Muscle of back (tissue), 11 donors: Measurements from ENCODE around the gene PEX1. TPM values are rescaled to one million over a fixed set of nuclear protein-coding genes. Genes with fewer than 3 reads are reported as not detected.
"Not testable (repeated sequence)": the region's sequence is repeated elsewhere in the genome, so short reads cannot be mapped to it uniquely, and the experiment has no call there.

Experiments
- DNase-seq, 3 donors: peaks; one replicate each; pipeline versions ENCODE4 v3.0.0 to v3.0.0-alpha.2; 2013
- polyA plus RNA-seq, 10 donors: library from polyadenylated mRNA; unstranded; fragments of 120-200 nt; gene quantifications; one replicate each; pipeline ENCODE4 v1.2.1, GENCODE V29; 2013; ENCODE audit not compliant: insufficient read length in 10 of 10

Gene PEX1
- polyA plus RNA-seq, 10 donors: 12.2 to 31.3 (median 18.3) TPM

DNA sequence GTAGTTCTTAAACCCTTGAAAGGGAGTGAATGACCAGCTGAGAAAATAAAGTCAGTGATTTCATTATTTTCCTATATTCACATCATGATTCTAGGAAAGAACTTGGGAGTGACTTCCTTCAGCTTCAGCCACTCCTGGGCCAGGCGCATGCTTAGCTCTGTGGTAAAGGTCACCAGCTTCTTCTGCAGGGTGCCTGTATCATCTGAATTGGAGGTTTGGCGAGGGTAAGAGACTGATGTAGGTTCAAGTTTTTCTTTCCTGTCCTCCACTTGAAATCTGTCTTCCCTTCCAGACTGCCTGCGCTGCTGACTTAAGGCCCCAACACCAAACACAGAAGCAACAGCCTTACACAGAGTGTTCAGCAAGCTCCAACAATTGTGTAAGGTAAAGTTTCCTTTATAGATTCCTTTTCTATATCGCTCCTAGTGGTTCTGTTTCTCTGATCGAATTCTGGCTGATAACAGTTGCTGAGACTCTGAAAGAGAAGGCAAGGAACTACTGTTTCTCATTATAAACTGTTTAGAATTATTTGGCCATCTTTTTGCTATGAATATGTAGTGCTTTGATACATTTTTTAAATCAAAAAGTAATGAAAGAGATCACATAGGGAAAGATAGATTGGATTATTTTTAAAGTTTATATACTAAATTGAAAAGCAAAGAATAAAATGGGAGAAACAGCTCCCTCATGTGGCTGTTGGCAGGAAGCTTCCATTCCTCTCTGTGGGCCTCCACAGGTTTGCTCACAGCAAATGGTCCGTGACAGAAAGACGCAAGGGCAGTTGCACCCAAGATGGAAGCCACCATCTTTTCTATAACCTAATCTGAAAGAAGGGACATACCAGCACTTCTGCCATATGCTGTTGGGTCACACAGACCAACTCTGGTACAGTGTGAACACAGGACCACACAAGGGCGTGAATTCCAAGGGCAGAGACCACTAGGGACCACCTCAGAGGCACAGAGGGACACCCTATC is 67.0 kb downstream of the PEX1 start:
- DNase-seq: peak in 2 of 3 donors; percentile 15 to 36

DNA sequence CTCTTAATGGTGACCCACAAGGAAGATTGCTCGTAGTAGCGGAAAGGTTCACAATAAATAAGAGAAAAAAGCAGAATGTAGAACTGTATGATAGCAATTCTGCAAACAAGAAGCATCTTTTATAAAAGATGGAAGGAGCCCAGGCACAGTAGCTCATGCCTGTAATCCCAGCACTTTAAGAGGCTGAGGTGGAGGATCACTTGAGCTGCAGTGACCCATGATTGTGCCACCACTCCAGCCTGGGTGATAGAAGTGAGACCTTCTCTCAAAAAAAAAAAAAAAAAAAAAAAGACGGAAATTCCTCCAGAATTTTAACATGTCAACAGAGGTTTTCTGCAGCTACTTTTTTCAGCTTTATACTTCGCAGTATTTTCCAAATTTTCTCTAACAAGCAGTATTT is 67.8 kb downstream of the PEX1 start:
- DNase-seq: no peak

DNA sequence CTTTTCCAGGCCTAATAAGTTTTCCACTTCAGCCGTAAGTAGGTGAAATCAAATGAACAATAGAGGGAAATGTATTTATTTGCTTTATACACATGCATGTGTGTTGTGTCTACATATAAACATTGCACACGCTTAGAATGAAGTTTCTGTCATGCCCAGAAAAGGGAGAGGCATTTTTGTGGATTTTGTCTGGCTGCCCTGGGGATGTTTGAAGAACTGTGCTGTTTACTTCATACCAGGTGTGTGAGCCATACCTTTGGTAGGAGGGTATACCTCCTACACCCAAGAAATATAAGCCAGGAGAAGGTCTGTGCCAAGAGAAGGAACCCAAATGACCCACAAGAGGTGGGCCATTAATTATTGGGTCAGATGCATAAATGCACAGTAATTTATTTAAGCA is 68.2 kb downstream of the PEX1 start:
- no peak for DNase-seq

DNA sequence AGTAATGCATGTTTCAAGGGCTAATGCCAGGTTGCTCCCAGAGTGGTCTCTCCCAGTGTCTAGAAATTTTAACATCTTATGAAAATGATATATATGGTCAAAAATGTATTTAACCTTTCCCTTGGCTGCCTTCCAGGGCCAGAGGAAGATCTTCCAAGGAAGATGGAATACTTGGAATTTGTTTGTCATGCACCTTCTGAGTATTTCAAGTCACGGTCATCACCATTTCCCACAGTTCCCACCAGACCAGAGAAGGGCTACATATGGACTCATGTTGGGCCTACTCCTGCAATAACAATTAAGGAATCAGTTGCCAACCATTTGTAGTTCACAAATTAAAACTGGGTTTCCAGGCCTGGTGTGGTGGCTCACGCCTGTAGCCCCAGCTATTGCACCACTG is 72.1 kb downstream of the PEX1 start:
- peak in 1 of 3 donors; percentile 37 for DNase-seq

DNA sequence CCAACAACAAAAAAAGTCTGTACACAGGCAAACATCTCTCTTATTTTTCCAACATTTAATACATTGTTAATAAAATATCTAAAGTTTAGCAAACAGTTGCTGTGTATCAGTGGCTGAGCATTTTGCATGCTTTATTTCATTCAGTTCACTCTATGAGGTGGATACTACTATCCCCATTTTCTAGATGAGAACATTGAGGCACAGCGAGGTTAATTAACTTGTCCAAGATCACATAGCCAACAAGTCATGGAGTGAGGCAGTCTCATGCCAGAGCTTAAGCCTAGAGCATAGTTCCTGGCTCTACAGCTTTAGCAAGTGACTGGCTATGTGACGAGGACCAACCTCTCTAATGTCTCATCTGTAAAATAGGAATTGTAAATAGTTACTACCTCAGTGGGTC is 76.7 kb downstream of the PEX1 start:
- no peak for DNase-seq

DNA sequence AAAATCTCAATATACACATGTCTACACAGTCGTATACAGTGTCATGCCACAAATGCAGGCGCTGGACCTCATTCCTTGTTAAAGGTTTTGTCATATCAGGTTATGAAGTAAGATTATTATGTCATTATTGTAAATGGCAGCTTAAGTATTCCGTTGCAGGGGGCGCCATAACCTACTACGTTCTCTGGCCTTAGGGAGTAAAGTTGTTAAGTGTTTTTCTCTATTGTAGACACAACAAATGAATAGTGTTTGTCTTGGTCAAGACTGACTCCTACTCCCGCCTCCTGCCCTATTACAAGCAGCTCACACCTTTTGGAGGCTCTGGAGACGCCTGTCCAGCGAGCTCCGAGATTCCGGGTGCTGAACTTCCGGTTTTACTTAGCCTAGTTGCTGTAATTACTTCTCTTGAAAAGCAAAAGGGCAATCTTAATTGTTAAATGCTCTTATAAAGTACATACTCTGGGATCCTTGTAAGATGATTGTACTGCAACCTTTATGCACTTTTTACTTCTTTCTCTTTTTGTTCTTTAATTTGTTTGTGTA is 80.0 kb downstream of the PEX1 start:
- peak; percentile 31 to 80 (median 57) for DNase-seq

DNA sequence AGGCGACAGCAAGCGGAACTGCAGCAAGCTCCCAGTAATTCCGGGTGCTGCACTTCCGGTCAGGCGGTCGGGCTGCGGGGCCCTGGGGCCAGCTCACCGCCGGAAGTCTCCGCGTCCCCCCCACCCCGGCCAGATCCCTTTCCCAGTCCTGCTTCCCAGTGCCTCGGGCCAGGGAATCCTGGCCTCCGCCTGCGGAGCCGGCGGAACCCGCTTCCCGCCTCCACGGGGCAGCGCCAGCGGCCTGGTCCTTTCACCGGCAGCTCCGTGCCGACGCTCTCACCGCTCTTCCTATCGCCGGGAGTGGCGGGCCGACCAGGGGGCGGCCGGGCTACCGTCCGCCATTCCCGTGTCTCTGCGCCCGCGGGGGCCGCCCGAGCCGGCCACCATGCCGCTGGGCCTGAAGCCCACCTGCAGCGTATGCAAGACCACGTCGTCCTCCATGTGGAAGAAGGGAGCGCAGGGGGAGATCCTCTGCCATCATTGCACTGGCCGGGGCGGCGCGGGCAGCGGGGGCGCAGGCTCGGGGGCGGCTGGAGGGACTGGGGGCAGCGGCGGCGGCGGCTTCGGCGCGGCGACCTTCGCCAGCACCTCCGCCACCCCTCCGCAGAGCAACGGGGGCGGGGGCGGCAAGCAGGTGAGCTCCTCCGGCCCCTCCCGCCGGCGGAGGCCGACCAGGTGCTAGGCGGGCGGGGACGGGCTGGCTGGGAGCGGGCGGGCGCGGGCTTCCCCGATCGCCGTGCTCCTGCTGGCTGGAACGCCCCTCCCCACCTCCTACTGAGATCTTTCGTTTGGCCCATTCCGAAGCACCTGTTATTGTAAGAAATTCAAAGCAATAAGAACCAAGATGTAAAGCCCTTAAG is 80.7 kb downstream of the PEX1 start, which contains the start of gene GATAD1:
TSS of gene GATAD1 (plus strand) at position 138 of the 860 bp plus-strand sequence. CDS start at position 386, 248 bp downstream.
- peak; percentile 92 to 96 (median 93) for DNase-seq

DNA sequence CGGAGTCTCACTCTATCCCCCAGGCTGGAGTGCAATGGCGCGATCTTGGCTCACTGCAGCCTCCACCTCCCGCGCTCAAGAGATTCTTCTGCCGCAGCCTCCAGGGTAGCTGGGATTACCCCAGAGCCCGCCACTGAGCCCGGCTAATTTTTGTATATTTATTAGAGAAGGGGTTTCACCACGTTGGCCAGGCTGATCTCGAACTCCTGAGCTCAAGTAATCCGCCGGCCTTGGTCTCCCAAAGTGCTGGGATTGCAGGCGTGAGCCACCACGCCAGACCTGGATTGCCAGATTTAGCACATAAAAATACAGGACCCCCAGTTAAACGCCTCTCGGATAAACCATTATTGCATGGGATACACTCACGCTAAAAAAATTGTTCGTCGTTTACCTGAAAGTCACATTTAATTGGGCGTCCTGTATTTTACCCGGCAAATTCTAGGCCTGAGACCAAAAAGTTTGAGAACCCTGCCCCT is 81.4 kb downstream of the PEX1 start:
- DNase-seq: no peak

DNA sequence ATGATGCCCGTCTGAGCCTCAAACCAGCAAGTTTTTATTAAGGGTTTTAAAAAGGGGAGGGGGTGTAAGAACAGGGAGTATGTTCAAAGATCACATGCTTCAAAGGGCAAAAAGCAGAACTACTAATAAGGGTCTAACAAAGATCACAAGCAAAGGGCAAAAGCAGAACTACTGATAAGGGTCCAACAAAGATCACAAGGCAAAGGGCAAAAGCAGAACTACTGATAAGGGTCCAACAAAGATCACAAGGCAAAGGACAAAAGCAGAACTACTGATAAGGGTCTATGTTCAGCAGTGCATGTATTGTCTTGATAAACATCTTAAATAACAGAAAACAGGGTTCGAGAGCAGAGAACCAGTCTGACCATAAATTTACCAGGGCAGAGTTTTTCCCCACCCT is 85.6 kb downstream of the PEX1 start:
- not testable (repeated sequence) for DNase-seq

DNA sequence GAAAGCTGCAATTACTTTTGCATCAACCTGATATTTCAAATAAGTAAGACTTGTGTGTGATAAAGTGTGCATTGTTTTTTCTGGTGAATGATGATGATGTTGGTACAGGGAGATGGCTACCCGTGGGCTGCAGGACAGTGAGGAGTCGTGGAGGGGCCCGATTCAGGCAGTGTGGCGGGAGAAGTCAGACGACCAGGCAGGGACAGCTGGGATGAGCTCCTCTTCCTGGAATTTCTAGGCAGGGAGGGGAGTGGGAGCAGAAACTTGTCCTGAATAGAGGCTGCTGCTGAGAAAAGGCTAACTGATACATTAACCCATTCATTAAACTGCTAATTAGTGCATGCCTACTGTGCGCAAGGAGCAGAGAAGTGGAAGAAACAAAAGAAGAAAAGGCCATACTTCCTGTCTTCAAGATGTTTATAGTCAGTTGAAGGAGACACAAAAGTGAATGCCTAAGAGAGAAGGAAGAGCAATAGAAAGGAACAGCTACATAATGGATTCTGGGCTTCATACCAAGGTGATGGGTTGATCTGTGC is 90.3 kb downstream of the PEX1 start:
- no peak for DNase-seq

Other genes with a start within 250 kb of the PEX1 start
- gene GATAD1, start 81.0 kb downstream of the PEX1 start, polyA plus RNA-seq: 10 to 100 TPM; 15.3 to 41.3 (median 22.5) TPM
- 1 to 10 TPM in 4 of 10 donors, under 1 TPM in 6; 0.45 to 1.6 (median 0.74) TPM for gene ERVW-1, start 50.6 kb downstream of the PEX1 start, polyA plus RNA-seq
- gene RBM48, start 275 bp upstream of the PEX1 start, polyA plus RNA-seq: 10 to 100 TPM; 10.1 to 15.0 (median 12.4) TPM
- 10 to 100 TPM; 20.3 to 39.7 (median 27.2) TPM for gene FAM133B, start 61.9 kb upstream of the PEX1 start, polyA plus RNA-seq